HepG2 (cell line): Measurements from ENCODE around the gene TLDC2. TPM values are rescaled to one million over a fixed set of nuclear protein-coding genes. Genes with fewer than 3 reads are reported as not detected.

ENCODE experiments used
- ATF7-NPFF ChIP-seq: sonication (generic); formaldehyde crosslinking; IDR thresholded peaks from 2 replicates; pipeline ENCODE4 v1.8.1; 2023; ENCODE audit warnings: mild to moderate bottlenecking, low read depth, missing genetic modification reagents, moderate library complexity
- CEBPB ChIP-seq: IDR thresholded peaks from 2 replicates; pipeline ENCODE4 v1.6.1; 2011; ENCODE audit warnings: low read depth, low read length, improper control_type of control experiment, borderline replicate concordance
- EP300 ChIP-seq, 3 experiments: sonication (generic) in 1 of 3; formaldehyde crosslinking in 1 of 3; IDR thresholded peaks; 2 replicates each; pipeline versions ENCODE4 v1.5.1 to v1.6.1; 2011 to 2020; ENCODE audit warnings: low read depth in 2 of 3, low read length in 2 of 3, borderline replicate concordance in 1 of 3, improper control_type of control experiment in 1 of 3, mild to moderate bottlenecking in 1 of 3, missing genetic modification reagents in 1 of 3, moderate library complexity in 1 of 3
- MYC ChIP-seq: sonication (generic); formaldehyde crosslinking; IDR thresholded peaks from 2 replicates; pipeline ENCODE4 v1.9.0; 2021; ENCODE audit warnings: missing genetic modification reagents, borderline replicate concordance
- RBM39 ChIP-seq: fragments of 200-400 bp; formaldehyde crosslinking; IDR thresholded peaks from one replicate; pipeline ENCODE4 v1.6.1; 2018; ENCODE audit warnings: antibody characterized with exemption, mild to moderate bottlenecking, low read depth, low read length; ENCODE audit not compliant: poor library complexity, severe bottlenecking
- SPEN ChIP-seq: sonication (generic); formaldehyde crosslinking; IDR thresholded peaks from 2 replicates; pipeline ENCODE4 v1.5.1; 2020; ENCODE audit warnings: low read depth, mild to moderate bottlenecking, missing genetic modification reagents
- THAP9 ChIP-seq: sonication (generic); formaldehyde crosslinking; IDR thresholded peaks from 2 replicates; pipeline ENCODE4; 2020; ENCODE audit warnings: missing genetic modification reagents, mild to moderate bottlenecking, borderline replicate concordance
- ZNF614 ChIP-seq: IDR thresholded peaks from 2 replicates; pipeline ENCODE4 v1.6.1; 2018; ENCODE audit warnings: missing biosample characterization, missing genetic modification reagents, inconsistent platforms, borderline replicate concordance
- polyA plus RNA-seq, 8 experiments: library from polyadenylated mRNA; depleted of rRNA in 3 of 8; stranded (reverse) in 7 of 8; unstranded in 1 of 8; fragments of >200 nt; fragmentation: Illumina TruSeq in 4 of 8; extraction: Trizol in 4 of 8; gene quantifications; 2 replicates each; pipeline versions ENCODE4 v1.2.1 to v1.2.3, GENCODE V29; 2011 to 2016; ENCODE audit warnings: low read depth in 4 of 8, missing spikeins in 1 of 8, mixed read lengths in 1 of 8; ENCODE audit not compliant: insufficient read depth in 1 of 8
- total RNA-seq, 5 experiments: library from RNA; depleted of rRNA; stranded (reverse); fragments of >200 nt; fragmentation: Illumina TruSeq; extraction: Trizol; gene quantifications; 2 replicates each; pipeline ENCODE4 v1.2.3, GENCODE V29; 2016; ENCODE audit warnings: low read depth in 1 of 5
- TF ChIP-seq, protein P1 (sequence below), 2 experiments: fragments of 450-650 bp in 1 of 2; sonication (generic) in 1 of 2; formaldehyde crosslinking in 1 of 2; IDR thresholded peaks; 2 replicates each; pipeline versions ENCODE4 v1.6.1 to v1.8.0; 2016 to 2022; ENCODE audit warnings: antibody characterized with exemption in 1 of 2, mild to moderate bottlenecking in 1 of 2, missing genetic modification reagents in 1 of 2
- TF ChIP-seq, protein P2 (sequence below): IDR thresholded peaks from 2 replicates; pipeline ENCODE4 v1.6.1; 2016
- TF ChIP-seq, protein P3 (sequence below): sonication (generic); formaldehyde crosslinking; IDR thresholded peaks from 2 replicates; pipeline ENCODE4 v1.4.0; 2020; ENCODE audit warnings: missing genetic modification reagents, low read depth, mild to moderate bottlenecking, borderline replicate concordance

TLDC2 gene
- total and polyA plus RNA-seq, 2 of the 13 experiments (the other 11 are each of a cell fraction or from before 2014, with no cell fraction given) = 1.5 to 1.6 TPM

GRCh38 chr20:36836591-36837269 is 39.2 kb upstream of the TLDC2 start (continued):
- TF ChIP-seq, protein P1, sequence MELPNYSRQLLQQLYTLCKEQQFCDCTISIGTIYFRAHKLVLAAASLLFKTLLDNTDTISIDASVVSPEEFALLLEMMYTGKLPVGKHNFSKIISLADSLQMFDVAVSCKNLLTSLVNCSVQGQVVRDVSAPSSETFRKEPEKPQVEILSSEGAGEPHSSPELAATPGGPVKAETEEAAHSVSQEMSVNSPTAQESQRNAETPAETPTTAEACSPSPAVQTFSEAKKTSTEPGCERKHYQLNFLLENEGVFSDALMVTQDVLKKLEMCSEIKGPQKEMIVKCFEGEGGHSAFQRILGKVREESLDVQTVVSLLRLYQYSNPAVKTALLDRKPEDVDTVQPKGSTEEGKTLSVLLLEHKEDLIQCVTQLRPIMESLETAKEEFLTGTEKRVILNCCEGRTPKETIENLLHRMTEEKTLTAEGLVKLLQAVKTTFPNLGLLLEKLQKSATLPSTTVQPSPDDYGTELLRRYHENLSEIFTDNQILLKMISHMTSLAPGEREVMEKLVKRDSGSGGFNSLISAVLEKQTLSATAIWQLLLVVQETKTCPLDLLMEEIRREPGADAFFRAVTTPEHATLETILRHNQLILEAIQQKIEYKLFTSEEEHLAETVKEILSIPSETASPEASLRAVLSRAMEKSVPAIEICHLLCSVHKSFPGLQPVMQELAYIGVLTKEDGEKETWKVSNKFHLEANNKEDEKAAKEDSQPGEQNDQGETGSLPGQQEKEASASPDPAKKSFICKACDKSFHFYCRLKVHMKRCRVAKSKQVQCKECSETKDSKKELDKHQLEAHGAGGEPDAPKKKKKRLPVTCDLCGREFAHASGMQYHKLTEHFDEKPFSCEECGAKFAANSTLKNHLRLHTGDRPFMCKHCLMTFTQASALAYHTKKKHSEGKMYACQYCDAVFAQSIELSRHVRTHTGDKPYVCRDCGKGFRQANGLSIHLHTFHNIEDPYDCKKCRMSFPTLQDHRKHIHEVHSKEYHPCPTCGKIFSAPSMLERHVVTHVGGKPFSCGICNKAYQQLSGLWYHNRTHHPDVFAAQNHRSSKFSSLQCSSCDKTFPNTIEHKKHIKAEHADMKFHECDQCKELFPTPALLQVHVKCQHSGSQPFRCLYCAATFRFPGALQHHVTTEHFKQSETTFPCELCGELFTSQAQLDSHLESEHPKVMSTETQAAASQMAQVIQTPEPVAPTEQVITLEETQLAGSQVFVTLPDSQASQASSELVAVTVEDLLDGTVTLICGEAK (IDR thresholded peaks at IDR 0.05) = no peak
- TF ChIP-seq, protein P1 (CRISPR knock-in tag; IDR thresholded peaks at IDR 0.05) = peak; percentile 22; the same call in 1 of the 2 replicates
- 0 out of 4 replicates have a peak, but pooled peaks of 1 of the 2 experiments have one; percentile 28 for TF ChIP-seq EP300 (IDR thresholded peaks at IDR 0.05; ENCODE audit: low read depth in 2 of 2, low read length in 2 of 2)
- no peak for TF ChIP-seq EP300 (CRISPR knock-in tag; IDR thresholded peaks at IDR 0.05; ENCODE audit: borderline replicate concordance)
- TF ChIP-seq, protein P2, sequence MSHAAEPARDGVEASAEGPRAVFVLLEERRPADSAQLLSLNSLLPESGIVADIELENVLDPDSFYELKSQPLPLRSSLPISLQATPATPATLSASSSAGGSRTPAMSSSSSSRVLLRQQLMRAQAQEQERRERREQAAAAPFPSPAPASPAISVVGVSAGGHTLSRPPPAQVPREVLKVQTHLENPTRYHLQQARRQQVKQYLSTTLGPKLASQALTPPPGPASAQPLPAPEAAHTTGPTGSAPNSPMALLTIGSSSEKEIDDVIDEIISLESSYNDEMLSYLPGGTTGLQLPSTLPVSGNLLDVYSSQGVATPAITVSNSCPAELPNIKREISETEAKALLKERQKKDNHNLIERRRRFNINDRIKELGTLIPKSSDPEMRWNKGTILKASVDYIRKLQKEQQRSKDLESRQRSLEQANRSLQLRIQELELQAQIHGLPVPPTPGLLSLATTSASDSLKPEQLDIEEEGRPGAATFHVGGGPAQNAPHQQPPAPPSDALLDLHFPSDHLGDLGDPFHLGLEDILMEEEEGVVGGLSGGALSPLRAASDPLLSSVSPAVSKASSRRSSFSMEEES (CRISPR knock-in tag) = peak; percentile 70; the same call in 1 of the 2 replicates
- TF ChIP-seq SPEN (CRISPR knock-in tag) = peak; percentile 36; the same call in 1 of the 2 replicates
- 0 out of 2 replicates have a peak, but pooled peaks have one; percentile 50 for TF ChIP-seq THAP9 (CRISPR knock-in tag)
- peak; percentile 8; the same call in 1 of the 2 replicates for TF ChIP-seq MYC (CRISPR knock-in tag)
- TF ChIP-seq, protein P3, sequence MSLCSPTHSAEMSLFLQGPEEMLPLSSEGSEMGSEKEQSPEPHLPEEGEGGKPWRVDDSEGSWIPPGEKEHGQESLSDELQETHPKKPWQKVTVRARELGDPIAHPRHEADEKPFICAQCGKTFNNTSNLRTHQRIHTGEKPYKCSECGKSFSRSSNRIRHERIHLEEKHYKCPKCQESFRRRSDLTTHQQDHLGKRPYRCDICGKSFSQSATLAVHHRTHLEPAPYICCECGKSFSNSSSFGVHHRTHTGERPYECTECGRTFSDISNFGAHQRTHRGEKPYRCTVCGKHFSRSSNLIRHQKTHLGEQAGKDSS (CRISPR knock-in tag) = peak; percentile 81; the same call in 1 of the 2 replicates
- peak; percentile 62 for TF ChIP-seq RBM39
- TF ChIP-seq ZNF614 (CRISPR knock-in tag) = peak; percentile 81; the same call in 1 of the 2 replicates
- no peak for TF ChIP-seq ATF7-NPFF
- TF ChIP-seq CEBPB = peak; percentile 58; the same call in 1 of the 2 replicates
